PC-9 (cell line): ENCODE results near the gene AUTS2.

Experiments
- EZH2 ChIP-seq: fragments of 200-600 bp; sonication (generic); IDR thresholded peaks from 2 replicates; pipeline ENCODE4 v1.8.0; 2017; ENCODE audit warnings: antibody characterized with exemption, low read depth
- TF ChIP-seq, protein P1 (sequence below): fragments of 200-600 bp; sonication (generic); conservative IDR thresholded peaks from 2 replicates; pipeline ENCODE4 v1.6.1; 2017; ENCODE audit warnings: mixed run types, antibody characterized with exemption, mild to moderate bottlenecking, moderate library complexity

DNA sequence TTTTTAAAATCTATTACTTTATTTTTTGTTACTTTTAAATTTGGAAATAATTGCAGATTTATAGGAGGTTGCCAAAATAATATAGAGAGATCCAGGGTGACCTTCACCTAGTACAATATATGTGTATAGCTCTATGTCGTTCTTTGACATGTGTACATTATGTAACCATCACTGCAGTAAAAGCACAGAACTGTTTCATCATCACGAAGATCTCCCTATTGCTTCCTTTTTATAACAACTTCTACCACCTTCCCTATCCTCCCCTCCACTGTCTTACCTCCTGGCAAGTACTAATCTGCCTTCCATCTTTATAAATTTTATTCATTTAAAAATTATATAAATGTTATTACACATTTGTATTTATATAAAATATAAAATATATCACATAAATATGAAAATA, 251.0 kb downstream of the AUTS2 start:
- TF ChIP-seq, protein P1, sequence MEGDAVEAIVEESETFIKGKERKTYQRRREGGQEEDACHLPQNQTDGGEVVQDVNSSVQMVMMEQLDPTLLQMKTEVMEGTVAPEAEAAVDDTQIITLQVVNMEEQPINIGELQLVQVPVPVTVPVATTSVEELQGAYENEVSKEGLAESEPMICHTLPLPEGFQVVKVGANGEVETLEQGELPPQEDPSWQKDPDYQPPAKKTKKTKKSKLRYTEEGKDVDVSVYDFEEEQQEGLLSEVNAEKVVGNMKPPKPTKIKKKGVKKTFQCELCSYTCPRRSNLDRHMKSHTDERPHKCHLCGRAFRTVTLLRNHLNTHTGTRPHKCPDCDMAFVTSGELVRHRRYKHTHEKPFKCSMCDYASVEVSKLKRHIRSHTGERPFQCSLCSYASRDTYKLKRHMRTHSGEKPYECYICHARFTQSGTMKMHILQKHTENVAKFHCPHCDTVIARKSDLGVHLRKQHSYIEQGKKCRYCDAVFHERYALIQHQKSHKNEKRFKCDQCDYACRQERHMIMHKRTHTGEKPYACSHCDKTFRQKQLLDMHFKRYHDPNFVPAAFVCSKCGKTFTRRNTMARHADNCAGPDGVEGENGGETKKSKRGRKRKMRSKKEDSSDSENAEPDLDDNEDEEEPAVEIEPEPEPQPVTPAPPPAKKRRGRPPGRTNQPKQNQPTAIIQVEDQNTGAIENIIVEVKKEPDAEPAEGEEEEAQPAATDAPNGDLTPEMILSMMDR = no peak
- TF ChIP-seq EZH2 = no peak
